GM19043 (cell line): ENCODE results near the gene PXDN.

Source experiments
- ATAC-seq: cut with Tn5 transposase; IDR thresholded peaks from one replicate; pipeline ENCODE4 v1.9.1; 2021; ENCODE audit warnings: low read depth; ENCODE audit not compliant: unreplicated experiment

The PXDN gene

GRCh38 chr2:1590596-1591460 lies 153.5 kb downstream of the PXDN start:
- no peak for ATAC-seq

DNA sequence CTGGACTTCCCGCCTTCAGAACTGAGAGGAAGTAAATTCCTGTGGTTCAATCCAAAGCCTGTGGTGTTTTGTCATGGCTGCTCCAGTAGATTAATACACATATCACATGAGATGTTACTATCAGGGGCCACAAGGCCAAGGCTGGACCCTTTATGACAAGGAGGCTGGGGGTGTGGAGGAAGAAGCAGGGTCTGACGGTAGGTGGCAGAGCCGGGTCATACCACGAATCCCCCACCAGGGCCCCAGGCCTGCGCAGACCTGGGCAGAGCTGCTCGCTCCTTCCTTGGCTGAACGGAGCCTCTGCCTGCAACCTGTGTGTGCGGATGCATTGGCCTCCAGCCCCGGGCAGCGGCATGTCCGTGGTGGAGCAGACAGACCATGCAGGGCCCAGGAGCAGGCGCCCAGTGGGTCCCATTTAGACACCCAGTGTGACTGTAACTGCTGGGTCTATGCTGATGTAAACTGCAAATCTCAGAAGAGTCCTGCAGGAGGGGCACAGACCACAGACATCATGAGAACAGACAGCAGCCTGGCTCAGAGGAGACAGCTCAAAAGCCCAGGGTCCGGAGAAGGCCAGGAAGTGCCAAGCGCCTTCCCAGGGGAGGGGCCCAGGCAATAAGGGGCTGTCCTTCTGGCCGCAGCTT lies 155.2 kb downstream of the PXDN start:
- ATAC-seq: no peak

GRCh38 chr2:1588051-1588977 lies 156.0 kb downstream of the PXDN start:
- ATAC-seq: no peak

GRCh38 chr2:1586923-1587840 lies 157.1 kb downstream of the PXDN start:
- ATAC-seq: no peak

DNA sequence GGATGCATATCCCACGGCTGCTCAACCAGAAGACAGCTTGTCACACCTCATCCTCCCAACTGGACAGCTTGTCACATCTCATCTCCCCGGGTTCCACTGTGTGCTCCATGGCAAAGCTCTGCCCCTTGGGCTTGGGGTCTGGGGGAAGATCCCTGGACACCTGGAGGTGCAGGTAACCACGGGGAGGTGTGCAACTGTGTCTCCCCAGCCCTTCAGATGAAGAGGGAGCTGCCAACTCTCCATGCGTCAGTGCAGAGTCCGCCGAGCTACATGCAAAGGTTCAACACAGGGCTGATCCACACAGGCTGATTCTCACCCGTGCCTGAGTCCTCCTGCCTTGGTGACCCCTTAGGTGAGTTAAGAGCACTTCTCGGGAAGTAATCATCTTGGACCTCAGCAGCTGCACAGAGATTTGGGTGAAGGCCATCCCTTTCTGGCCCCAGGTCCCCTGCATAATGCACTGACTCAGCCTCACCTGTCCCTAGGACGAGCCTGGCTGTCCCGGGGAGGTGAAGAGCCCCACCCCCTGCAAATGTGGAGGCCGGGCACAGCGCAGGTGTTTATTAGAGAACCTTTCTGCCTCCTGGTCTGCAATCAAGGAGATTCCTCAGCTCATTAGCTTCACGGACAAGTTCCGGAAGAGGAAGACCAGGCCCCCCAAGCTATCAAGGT lies 157.9 kb downstream of the PXDN start:
- ATAC-seq: no peak

GRCh38 chr2:1585635-1586034 lies 158.7 kb downstream of the PXDN start:
- no peak for ATAC-seq

DNA sequence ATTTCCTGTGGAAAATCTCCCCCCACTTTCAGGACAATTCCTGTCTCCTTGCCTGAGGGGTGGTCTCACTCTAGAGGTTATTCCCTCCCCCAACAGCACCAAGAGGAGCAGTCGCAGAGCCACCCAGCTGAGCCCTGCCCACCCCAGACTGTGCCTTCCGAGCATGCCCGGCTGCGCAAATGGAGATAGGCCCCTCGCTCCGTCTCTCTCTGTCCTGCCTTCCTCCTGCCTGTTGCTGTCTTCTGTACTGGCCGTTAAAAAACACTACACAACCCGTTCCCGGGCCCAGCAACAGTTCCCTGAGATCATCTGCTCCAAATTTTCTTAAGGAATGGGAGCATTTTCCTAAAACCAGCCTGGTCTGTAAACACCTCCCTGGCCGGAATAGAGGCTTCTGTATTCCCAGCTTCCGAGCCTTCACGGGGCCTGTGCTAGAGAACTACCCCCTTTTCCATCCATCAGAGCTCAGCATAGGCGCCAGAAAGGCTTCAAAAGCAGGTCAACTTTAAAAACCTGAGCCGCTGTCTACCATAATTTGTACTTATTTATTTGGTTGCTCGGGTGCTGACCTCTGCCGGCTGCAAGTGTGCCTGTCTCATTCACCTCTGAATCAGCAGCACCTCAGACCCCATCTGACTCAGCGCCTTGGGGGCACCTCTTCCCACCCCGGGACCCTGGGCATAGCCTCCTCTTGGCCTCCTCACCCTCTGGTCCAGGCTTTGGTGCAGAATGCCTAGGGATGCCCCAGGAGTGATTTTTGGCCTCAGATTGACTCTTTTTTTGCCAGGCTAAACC lies 159.4 kb downstream of the PXDN start:
- no peak for ATAC-seq

DNA sequence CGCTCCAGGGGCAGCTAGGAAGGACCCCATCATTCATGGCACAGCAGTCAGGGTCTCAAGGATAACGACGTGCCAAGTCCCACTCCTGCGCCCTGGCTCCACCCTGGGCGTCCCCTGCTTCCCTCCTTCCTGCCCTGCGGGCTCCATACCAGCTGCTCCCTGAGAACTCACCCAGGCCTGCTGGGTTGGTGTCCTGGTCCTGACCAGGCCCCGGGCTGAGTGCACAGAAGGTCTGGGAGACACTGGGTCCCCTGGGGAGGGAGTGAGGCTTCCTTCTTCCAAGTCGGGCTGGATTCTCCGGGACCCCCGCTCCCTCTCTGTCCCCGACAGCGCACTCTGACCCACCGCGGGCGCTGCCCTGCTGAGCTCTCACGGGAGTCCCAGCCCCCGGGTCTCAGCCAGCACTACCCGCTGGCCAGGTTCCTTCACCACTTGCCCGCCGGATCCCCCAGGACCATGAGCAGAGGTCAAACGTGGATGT lies 160.2 kb downstream of the PXDN start:
- no peak for ATAC-seq

- ATAC-seq: no peak
Observed at GRCh38 chr2:1582891-1583341, 161.4 kb downstream of the PXDN start.

DNA sequence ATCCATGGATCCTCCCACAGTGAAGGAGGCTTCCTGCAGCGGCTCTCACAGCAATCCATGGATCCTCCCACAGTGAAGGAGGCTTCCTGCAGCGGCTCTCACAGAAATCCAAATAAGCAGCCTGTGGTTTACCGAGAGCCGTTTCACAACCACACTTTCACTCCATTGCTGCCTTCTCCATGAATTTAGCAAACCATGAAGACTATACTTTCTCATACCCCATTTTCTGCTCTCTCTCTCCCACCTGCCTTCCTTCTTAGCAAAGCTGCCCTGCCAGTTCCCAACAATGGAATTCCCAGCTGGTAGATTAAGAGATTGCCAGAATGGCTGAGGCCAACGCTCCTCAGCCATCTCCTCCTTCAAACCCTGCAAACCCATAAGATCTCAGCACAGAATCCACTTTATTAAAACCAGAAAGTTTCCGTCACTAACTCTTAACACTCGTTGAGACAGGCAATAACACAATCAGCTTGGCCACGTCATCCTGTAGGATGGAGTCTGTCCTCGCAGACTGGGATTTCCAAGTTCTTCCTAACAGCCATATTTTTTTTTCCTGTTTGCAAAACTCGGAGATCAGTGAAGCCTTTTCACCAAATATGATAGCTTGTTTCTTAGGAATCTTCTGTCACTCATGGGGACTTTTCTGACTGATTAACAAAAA lies 162.2 kb downstream of the PXDN start:
- ATAC-seq: no peak
